Suppressor macrophage treated with lipopolysaccharide for 1 hour (primary cell): ENCODE results near the gene FCRLA.
A peak's percentile ranks its signal among the peaks of the same experiment; 100 is the strongest.
"Not testable (repeated sequence)": the region's sequence is repeated elsewhere in the genome, so short reads cannot be mapped to it uniquely, and the experiment has no call there.

Experiments
- DNase-seq, 3 donors: peaks; one replicate each; pipeline ENCODE4 v3.0.0-alpha.2; 2020 to 2022

Gene FCRLA

GRCh38 chr1:161706482-161707347 lies at the start of gene FCRLA:
Gene FCRLA, plus strand, starts transcription at chr1:161707229. Its CDS starts 36 bp downstream, at chr1:161707265.
- DNase-seq: peak; percentile 78 to 94 (median 93)

DNA sequence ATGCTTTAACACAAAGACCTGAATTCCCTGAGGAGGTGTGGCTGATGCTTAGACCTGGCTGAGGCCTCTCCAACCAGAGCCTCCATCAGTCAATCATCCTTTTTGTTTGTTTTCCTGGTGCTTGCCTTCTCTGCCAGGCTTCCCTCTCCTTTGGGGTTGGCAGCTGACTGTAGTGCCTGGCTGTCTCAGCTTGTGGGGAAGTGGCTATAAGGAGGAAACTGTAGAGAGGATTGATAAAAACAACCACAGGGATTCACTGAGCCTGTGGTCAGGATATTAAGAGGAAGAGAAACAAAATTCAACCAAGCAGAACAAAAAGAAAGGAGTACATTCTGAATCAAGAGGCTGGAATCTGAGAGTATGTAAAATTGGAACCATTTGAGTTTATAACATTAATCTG lies 48.5 kb upstream of the FCRLA start:
- not testable (repeated sequence) for DNase-seq

DNA sequence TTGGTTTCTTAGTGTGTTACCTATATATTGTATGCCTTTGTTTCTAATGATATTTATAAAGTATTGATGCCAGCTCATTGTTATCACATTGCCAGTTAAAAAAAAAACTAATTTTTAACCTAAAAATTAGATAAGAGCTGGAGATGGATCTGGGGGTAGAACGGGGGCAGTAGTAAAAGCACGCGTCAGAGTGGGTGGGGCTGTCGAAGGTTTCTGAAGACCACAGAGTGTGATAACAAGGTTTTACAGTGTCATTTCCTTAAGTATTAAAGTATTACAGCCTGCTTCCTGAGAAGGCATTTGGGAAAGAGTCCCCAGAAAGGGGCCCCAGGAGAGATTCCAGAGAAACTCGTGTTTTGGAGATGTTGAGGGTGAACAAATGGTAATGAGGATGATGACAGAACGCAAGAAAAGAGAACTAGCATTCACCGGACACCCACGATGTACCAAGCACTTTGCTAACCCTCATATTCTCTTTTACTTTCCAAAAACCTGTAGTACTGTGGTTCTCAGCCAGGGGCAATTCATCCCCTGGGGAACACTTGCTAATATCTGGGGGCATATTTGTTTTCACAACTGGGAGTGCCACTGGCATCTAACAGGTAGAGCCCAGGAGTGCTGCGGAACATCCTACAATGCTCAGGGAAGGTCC lies 45.2 kb upstream of the FCRLA start:
- not testable (repeated sequence) for DNase-seq

DNA sequence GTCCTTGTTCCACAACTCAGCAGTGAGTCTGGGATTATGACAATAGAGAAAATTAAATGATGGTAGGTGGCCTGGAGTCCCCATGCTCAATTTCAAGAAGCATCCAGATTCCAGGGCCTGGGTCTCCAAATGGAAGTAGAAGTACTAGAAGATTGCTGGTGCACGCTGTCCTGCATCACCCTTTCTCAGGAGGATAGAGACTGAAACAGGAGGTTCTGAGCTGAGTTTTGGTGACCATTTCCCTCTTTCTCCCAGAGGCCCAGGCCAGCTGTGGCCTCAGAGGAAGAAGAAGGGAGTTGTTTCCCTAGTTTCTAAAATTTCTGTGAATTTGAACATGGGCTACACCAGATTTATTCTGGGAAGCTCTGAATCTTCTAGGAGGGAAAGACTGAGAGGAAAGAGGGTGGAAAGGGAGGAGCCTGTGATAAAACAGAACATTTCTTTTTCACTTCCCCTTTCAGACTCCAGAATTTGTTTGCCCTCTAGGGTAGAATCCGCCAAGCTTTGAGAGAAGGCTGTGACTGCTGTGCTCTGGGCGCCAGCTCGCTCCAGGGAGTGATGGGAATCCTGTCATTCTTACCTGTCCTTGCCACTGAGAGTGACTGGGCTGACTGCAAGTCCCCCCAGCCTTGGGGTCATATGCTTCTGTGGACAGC lies 44.2 kb upstream of the FCRLA start, which contains the start of gene FCGR2B:
Gene FCGR2B, plus strand, starts transcription at position 460 of the 656 bp plus-strand sequence. Its CDS starts 99 bp downstream, at position 559.
- DNase-seq: not testable (repeated sequence)

GRCh38 chr1:161663569-161663968 lies 43.5 kb upstream of the FCRLA start:
- DNase-seq: not testable (repeated sequence)

- not testable (repeated sequence) for DNase-seq
Measured at GRCh38 chr1:161664689-161665088, 42.3 kb upstream of the FCRLA start.

DNA sequence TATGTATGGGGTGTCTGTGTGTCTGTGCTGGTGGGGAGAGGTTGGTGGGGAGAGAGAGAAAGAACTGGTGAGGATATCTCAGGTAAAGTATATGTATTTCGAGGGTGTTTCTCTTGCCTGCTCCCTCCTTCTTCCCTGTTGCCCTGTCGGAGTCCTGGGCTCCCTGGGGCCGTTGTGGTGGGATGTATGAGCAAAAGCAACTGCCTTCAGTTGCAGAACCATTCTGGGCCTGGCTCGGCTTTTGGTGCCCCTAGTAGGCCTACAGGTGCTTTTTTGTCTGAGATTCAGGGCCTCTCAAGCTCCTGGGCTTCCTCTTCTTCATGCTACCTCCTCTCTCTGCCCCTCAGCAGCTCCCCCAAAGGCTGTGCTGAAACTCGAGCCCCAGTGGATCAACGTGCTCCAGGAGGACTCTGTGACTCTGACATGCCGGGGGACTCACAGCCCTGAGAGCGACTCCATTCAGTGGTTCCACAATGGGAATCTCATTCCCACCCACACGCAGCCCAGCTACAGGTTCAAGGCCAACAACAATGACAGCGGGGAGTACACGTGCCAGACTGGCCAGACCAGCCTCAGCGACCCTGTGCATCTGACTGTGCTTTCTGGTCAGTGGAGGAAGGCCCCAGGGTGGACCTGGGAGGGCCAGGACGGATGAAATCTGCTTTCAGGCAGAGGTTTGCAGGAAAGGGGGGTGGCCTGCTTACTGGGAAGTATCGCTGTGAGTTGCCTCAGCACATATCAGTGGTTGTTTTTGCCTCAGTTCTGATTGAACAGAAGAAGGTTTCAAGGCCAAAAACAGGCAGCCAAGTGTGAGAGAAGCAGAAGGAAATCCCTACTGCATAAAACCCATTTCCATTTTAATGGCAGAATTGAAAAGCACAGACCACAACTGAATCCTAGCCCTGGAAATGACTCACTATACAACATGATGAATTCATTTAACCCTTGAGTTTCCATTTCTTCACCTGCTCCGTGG lies 35.7 kb upstream of the FCRLA start:
- DNase-seq: peak in 1 of 3 donors; percentile 9

DNA sequence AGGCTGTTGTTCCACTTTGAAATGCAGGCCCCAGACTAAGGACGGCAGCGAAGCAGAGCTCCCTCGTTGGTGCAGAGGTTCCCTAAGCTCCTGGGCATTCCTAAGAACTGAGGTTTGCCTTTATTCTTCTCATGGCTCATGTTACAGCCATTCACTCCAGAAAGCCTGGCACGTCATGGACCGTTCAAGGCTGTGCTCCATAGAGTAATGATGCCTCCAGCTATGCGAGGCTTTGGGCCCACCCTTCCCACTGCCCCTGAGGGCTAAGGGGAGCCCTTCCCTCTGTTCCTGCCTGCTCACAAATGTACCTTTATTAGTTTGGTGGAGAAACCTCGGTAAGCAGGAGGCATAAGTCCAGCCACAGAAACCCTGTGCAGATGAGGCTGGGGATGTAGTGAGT lies 33.6 kb upstream of the FCRLA start:
- not testable (repeated sequence) for DNase-seq

- not testable (repeated sequence) for DNase-seq
Measured at GRCh38 chr1:161674447-161674846, 32.6 kb upstream of the FCRLA start.

DNA sequence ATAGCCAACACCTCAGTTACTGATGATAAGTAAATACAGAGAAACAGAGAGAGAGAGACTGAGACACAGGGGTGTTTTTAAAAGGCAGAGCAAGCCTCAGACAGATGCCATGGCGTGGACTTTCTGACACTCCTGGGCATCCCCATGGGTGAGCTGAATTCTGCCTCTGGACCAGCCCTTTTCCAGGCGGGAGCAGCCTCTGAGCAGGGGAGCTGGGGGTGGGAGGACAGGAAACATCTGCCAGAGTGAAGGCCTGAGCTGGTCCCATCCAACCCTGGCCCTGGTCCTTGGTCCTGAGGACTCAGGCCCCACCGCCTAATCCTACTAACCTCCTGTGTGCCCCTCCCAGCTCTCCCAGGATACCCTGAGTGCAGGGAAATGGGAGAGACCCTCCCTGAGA lies 32.1 kb upstream of the FCRLA start:
- not testable (repeated sequence) for DNase-seq

GRCh38 chr1:161676441-161676840 lies 30.6 kb upstream of the FCRLA start:
- no peak for DNase-seq

GRCh38 chr1:161676958-161677689 lies 29.9 kb upstream of the FCRLA start:
- no peak for DNase-seq

DNA sequence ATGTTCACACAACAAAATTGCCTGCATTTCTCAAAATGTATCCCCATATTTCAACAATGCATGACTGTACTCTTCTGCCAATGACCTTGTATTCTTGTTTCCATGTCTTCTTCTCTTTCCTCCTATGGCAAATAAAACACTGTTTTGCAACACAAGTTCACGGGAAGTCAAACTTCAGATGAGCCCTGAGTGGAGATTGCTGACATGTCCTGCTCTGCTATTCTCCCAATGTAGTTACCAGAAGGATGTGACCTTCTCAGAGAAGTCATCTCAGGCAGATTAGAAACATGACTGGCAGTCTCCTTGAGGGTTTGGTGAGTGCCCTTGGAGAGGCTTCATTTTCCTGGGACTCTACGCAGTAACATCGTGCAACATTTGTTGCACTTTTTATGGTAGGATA lies 28.5 kb upstream of the FCRLA start:
- DNase-seq: peak in 2 of 3 donors; percentile 12 to 18

- DNase-seq: no peak
Measured at GRCh38 chr1:161681879-161682278, 25.1 kb upstream of the FCRLA start.

- DNase-seq: no peak
Measured at GRCh38 chr1:161688946-161689345, 18.1 kb upstream of the FCRLA start.

DNA sequence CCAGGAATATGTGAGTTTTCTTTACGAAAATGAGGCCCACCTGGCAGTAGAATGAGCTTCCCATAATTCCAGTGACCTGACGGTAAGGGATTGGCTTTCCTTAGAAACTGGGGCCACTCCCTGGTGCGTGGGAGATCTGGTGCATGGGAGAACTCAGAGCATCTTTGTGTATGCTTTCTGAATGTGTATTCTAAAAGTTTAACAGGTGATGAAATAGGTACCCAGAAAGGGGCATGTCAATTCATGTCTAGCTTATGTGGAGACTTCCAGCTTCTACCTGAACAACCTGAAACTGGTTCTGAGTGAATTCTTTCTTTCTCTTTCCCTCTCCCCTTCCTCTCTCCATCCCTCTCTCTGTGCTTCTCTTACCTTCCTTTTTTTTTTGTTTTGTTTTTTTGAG lies 15.2 kb upstream of the FCRLA start:
- no peak for DNase-seq

DNA sequence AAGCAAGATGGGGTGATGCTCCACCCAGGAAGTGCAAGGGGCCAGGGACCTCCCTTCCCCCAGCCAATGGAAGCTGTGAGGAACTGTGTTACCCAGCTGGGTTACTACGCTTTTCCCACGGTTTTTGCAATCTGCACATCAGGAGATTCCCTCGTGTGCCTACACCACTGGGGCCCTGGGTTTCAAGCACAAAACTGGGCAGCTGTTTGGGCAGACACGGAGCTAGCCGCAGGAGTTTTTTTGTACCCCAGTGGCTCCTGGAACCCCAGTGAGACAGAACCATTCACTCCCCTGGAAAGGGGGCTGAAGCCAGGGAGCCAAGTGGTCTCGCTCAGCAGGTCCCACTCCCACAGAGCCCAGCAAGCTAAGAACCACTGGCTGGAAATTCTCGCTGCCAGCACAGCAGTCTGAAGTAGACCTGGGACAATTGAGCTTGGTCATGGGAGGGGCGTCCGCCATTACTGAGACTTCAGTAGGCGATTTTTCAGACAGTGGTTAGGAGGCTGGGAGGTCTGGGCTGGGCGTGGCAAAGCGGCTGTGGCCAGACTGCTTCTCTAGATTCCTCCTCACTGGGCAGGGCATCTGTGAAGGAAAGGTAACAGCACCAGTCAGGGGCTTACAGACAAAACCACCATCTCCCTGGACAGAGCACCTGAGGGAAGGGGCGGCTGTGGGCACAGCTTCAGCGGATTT lies 13.9 kb upstream of the FCRLA start:
- DNase-seq: not testable (repeated sequence)

DNA sequence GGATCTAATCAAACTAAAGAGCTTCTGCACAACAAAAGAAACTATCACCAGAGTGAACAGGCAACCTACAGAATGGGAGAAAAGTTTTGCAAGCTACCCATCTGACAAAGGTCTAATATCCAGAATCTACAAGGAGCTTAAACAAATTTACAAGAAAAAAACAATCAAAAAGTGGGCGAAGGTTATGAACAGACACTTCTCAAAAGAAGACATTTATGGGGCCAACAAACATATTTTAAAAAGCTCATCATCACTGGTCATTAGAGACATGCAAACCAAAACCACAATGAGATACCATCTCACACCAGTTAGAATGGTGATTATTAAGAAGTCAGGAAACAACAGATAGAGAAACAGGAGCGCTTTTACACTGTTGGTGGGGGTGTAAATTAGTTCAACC lies 8.7 kb upstream of the FCRLA start:
- not testable (repeated sequence) for DNase-seq

GRCh38 chr1:161702250-161702649 lies 4.8 kb upstream of the FCRLA start:
- DNase-seq: no peak

DNA sequence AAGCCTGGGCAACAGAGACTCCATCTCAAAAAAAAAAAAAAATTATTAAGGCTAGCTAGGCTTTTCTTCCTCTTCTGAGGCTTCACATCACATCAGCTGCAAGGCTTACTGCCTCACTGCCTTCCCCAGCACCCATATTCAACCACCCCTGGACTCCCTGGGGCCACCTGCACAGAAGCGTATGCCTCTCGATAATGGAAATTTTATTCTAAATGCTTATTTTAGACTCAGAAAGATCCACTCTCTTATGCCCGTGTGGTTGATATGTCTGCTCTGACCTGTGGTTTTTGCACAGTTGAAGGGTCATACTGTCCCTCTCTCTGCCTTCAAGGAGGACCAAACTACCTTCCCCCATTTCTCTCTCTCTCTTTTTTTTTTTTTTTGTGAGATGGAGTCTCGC lies 1.5 kb upstream of the FCRLA start:
- DNase-seq: no peak

DNA sequence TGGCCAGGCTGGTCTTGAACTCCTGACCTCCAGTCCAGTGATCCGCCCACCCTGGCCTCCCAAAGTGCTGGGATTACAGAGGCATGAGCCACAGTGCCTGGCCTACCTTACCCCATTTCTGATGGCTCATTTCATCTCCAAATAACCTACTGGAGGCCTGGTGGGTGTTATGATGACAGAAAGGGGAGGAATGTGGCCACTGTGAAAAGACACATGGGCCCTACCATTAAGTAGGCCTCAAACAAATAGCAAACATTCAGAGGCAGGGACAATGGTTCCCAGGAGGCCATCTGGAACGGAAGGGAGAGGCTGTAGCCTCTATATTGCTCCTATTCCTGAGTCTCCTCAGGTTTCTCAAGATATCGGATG lies 932 bp upstream of the FCRLA start:
- peak; percentile 50 to 63 (median 55) for DNase-seq
